HL-60/S4 treated with retinoic acid at 250 ng/mL for 4 days and 3 days (cell line): Measurements from ENCODE around the gene NTHL1.

Experiments used
- in situ Hi-C: fragments of 300-500 bp; cut with MboI; formaldehyde crosslinking; loops from 2 replicates; pipeline ENCODE4 v1.7.0; 2022; ENCODE audit warnings: low sequenced_read_pairs

NTHL1 gene

DNA sequence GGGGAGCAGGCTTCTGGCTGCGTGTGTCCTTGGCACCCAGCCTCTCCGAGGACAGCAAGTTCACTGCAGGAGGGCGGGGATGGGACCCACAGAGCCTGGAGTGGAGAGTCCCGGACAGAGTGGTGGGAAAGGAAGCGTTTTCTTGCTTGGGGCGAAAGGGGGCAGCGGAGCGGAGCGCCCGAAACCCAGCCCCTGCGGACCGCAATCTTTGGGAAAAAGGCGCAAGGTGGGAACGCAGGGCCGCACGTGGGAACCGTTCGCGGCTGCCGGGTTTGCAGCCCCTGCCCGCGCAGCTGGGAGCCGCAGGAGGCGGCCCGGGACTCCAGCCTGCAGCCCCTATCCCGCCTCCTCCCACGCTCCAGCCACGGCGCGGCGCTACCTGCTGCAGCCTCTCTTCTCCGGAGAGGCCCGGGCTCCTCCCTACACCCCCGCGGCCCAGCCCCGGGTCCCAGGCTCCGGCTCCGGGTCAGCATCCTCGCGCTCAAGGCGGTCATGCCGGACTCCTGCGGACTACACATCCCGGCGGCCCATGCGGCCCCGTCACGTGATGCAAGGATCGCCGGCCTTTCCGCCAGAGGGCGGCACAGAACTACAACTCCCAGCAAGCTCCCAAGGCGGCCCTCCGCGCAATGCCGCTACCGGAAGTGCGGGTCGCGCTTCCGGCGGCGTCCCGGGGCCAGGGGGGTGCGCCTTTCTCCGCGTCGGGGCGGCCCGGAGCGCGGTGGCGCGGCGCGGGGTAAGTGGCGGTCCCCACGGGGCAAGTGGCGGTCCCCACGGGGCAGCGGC lies at the start of gene NTHL1, which contains the start of gene TSC2:
NTHL1 (minus strand) TSS at position 505 of the 786 bp plus-strand sequence; CDS start at position 494, 11 bp downstream.
TSC2 (plus strand) TSS at position 656 of the 786 bp plus-strand sequence. CDS start 631 bp downstream, outside the sequence.
- in situ Hi-C loops = no loop called here

DNA sequence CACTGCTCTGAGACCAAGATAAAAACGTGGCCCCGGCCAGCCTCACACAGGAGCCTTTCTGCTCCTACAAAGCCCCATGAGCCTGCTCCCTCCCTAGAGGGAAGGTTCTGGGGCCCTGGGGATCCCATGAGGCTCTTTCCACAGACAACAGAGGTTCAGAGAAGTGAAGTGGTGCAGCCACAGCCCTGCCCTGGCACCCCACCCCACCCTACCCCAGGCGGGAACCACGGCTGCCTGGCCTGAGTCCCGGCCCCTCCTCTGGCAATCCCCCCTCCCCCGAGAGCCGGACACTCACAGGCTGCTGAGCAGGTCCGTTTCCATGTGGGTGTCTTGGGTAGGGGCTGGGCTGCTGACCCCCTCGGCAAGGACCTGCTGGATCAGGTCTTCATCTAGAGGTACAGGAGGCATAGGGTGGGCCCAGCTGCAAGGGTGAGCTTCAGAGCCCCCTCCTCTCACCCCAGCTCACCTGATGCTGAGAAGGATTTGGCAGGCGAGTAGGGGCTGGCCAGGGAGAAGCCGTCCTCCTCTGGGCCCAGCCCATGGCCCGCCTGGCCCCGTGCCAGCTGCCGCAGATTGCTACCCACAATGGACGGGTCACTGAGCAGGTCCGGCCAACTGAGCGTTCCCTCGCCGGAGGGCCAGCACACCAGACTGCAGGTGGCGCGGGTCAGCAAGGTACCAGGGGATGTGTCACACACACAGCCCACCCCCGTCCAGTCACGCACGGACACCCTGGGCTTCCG lies 49.4 kb upstream of the NTHL1 start:
- in situ Hi-C loops = no loop called here

DNA sequence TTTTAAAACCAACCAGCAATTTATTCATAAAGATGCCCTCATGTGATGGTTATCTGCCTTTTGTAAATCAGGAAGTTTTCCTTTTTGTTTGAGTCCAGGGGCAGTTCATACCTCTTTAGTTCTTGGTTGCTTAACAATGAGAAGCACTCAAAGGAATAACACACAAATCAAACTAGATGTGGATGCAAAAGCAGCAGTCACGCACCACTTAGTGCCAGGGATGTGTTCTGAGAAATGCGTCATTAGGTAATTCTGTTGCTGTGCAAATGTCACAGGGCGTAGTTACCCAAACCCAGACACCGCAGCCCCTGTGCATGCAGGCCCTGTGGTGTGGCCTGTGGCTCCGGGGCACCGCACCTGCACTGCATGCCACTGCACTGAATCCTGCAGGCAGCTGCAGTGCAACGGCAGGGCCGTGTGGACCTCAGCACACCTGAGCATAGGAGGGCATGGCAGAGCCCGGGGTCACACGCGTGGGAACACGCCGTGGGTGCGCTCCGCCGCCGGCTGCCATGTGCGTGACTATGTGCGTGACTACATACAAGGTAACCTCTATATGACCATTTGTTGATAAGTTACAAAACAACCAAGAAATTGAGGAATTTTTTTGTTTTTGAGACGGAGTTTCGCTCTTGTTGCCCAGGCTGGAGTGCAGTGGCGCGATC lies 48.4 kb upstream of the NTHL1 start:
- in situ Hi-C loops = no loop called here

DNA sequence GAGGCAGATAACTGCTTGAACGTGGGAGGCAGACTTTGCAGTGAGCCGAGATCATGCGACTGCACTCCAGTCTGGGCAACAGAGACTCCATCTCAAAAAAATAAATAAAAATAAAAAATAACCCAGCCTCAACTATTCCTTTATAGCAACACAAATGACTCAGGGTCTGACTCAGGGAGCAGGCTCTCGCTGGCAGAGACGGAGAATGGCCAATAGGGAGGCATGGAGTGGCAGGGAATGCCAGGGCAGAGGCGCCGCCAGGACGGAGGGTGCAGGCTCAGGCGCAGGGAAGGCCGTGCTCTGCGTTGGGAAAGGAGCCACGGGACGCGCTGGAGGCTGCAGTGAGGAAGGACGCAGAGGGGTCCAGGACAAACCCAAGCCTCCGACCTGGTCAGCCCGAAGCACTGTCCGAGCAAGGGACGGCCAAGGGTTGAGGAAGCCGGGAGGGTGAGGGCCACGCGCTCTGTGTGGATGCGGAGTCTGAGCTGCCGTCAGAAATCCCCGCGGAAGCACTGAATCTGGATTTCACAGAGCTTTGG lies 47.8 kb upstream of the NTHL1 start:
- in situ Hi-C loops = no loop called here

DNA sequence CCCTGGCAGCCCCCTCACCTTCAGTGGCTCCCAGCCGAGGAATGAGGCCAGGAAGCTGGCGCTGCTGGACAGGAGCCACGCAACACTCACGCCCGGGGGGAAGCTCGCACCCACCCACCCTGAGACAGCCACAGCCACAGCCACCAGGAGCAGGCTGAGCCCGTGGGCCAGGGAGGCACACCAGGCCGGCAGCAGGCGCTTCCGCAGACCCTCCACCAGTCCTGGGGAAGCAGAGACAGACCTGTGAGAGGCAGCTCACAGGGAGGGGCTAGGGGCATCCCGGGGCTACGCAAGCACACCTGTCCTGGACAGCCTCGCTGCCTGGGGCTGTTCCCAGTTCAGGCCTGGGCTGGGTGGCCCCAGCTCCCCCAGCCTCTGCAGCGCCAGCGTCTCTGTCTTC lies 46.2 kb upstream of the NTHL1 start:
- in situ Hi-C loops = no loop called here

DNA sequence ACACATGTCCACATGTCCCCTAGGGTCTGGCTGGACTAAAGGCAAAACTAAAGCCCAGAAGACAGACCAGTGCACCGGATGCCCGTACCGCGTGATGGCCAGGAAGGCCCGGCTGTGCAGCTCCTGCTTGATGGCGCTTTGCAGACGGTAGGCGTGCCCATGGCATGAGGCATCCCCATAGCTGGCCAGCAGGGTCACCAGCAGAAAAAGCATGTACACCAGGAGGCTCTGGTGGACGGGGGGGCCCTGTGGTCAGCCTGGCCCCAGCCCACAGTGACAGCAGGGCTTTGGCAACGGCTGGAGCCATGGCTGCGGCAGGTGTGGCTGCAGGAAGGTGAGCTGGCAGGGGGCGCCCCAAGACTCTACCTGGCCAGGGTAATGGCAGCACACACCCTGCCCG lies 45.2 kb upstream of the NTHL1 start:
- in situ Hi-C loops = no loop called here

DNA sequence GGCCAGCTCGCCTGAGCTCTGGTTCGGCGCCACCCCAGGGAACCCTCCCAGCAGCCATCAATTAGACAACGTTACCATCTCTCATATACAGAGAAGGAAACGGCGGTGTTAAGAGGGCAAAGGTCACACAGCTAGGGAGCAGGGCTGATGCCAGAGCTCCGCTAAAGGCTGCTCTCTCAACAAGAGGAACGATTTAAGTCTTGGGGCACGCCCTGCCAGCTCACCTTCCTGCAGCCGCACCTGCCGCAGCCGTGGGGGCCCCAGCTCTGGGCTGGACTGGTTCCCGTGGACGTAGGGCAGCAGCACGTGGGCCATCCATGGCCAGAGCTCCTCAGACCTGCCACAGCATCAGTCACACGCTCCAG lies 44.6 kb upstream of the NTHL1 start:
- in situ Hi-C loops = no loop called here

DNA sequence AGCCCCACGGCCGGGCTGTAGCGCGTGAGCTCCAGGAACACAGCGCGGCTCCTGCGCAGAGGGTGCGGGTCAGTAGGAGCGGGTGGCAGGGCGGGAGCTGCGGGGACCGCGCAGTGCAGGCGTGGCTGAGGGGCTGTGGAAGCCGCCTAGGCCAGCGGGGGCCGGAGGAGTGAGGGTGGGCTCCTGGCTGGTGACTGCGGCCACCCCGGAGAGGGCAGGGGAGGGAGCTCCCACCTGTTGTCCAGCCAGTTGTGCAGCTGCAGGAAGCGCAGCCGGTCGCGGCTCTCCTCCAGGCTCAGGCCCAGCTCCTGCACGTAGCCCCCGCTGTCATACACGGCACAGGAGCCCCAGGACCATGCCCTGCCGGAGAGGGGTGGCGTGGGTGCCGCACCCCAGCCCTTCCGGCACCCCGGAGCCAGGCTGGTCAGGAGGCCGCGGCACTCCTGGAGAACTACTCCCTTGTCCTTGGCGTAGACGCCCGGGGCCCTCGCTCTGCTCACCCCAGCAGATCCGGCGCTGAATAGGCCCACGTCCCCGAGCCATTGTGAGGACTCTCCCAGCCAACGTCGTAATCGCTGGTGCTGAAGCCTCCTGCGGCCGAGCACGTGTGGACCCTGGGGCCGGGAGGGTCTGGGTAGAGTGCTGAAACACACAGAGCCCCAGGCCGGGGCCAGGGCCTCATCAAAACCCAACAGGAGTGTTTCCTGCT lies 44.1 kb upstream of the NTHL1 start:
- in situ Hi-C loops = no loop called here

DNA sequence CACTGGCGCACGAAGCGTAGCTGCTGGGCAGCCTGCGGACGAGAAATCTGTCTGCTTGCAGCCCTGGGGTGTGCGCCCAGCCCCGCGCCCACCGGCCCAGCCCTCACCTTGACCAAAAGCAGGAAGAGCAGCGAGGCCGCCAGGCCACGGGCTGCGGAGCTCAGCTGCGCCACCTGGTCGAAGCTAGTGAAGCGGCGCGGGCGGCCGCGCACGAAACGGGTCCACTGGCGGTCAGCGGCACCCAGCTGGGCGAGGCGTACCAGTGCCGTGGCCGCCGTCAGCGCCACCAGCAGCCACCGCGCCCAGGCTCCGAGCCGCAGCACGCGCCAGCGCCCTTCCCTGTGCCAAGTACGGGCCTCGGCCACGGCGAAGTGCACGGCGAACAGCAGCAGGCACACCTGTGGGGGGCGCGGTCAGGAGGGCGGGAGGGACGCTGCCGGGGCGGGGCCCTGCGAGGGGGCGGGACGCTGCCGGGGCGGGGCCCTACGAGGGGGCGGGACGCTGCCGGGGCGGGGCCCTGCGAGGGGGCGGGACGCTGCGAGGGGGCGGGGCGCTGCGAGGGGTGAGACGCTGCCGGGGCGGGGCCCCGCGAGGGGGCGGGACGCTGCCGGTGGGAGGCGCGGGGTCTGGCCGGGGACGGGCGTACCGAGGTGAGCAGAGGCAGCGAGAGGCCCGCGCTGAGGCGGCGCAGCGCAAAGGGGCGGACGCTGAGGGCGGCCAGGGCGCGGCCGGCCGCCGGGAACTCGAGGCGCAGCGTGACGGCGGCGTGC lies 43.3 kb upstream of the NTHL1 start:
- in situ Hi-C loops = no loop called here

DNA sequence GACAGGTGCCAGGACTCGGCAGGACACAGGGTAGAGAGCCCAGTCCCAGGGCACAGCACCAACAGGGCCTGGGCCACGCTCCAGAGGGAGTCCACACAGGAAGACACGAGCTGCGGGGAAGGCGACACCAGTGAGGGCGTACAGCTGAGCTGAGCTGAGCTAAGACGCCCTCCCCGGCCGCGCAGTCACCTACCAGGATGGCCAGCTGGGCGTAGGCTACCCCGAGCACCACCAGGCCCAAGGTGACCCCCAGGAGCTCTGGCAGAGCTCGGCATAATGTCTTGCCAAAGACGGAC lies 42.8 kb upstream of the NTHL1 start:
- in situ Hi-C loops = no loop called here

DNA sequence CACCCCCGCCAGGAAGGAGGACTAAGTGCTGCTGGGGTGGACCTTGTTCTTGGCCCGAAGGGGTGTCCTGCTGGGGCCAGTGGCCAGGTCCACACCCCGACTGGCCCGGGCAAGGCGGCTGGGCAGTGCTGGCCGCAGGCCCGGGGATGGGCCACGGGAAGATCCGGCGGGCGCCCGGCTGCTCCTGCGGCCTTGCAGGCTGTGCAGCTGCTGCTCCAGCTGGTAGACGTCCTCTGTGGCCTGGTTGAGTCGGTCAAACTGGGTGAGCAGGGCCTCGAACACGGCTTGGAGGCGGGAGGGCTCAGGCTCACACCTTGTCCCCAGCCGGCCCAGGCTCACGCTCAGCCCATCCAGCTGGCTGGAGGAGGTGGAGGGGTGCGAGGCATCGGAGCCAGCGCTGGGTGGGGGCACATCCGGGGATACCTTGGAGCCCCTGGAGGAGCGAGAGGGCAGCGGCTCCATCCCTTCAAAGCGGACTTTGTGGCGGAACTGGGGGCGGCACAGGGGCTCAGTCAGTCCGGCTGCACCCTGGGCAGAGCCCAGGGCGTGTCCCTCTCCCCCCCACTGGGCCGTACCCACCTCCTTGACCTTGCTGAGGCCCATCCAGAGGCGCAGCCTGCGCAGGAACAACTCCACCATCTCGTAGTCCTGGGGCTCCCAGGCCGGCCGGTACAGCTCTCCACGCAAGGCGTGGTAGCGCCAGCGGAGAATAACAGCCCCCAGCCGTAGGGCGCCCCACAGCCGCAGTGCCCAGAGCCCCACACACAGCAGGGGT lies 42.3 kb upstream of the NTHL1 start:
- in situ Hi-C loops = no loop called here

DNA sequence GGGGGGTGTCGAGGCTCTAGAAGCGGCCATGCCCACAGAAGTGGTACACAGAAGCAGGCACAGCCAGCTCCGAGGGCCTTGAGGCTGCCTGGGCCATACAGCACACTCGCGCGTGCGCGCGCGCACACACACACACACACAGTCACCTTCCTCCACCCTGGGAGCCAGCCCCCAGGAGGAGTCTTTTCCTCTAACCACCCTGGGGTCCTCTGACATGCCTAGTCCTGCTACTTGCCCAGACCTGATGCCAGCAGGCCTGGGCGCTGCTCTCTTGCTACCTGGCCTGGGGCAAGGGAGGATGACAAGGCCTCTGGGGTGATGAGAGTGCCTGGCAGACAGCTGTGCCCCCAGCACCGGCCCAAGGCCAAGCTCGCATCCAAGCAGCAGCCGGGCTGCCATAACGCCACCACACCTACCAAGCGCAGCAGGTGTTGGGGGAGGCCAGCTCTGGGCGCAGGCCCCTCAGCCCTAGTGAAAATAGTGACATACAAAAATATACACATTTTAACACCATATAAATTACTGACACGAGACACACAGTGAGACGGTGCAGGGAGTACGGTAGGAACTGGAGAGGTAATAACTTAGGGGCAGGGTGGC lies 41.2 kb upstream of the NTHL1 start:
- in situ Hi-C loops = no loop called here

DNA sequence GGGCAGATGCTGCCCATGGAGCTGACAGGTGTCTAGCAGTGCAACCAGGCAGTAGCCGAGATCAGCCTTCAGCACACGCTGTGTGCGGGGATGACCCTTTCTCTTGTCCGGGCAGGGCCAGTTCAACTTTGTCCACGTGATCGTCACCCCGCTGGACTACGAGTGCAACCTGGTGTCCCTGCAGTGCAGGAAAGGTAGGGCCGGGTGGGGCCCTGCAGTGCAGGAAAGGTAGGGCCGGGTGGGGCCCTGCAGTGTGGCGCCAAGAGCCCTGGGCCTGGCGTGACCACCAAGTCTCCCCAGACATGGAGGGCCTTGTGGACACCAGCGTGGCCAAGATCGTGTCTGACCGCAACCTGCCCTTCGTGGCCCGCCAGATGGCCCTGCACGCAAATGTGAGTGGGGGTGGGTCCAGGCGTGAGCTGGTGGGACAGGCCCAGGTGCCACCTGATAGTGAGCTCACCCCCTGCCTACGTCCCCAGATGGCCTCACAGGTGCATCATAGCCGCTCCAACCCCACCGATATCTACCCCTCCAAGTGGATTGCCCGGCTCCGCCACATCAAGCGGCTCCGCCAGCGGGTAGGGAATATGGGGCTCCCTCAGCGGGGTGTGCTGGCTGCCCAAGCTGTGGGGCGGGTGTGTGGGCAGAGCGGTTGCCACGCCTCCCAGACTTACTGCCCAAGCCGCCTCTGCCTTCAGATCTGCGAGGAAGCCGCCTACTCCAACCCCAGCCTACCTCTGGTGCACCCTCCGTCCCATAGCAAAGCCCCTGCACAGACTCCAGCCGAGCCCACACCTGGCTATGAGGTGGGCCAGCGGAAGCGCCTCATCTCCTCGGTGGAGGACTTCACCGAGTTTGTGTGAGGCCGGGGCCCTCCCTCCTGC lies 40.4 kb upstream of the NTHL1 start:
- in situ Hi-C loops = no loop called here

DNA sequence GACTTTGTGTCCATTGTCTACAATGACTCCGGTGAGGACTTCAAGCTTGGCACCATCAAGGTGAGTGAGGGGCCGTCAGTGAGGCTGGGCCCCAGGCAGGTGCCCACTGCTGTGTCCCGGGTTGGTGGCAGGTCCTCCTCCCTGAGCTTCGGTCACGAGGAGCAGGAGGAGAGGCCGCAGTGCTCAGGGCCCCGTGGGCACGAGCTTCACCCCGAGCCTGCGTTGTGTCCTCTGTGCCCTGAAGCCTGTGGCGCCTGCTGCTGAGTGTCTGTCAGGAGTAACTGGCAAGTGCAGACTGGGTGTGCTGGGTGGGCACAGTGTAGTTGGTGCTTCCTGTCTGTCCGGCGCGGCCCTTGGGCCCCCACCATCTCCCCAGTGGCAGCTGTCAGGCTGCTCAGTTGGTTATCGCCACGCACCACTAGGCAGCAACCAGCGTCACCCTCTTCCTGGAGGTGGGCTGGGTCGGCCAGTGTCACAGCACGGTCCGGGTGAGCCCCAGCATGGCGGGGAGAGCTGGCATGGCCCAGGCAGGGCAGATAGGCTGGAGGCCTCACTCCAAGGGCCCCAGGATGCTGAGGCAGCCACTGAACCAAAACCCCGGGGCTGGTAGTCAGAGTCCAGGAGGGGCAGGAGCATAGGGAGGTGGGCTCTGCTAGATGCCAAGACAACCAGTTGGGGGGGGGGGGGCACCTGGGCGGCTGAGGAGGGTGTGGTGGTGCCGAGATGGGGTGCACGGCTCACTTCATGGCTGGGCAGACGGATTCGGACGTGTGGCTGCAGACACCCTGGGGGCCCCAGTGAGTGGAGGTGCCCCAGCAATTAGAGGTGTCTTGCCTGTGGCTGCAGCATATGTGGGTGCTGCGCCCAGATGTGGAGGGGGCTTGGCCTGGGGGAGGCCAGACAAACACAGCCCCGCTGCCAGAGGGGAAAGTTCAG lies 39.4 kb upstream of the NTHL1 start:
- in situ Hi-C loops = no loop called here

DNA sequence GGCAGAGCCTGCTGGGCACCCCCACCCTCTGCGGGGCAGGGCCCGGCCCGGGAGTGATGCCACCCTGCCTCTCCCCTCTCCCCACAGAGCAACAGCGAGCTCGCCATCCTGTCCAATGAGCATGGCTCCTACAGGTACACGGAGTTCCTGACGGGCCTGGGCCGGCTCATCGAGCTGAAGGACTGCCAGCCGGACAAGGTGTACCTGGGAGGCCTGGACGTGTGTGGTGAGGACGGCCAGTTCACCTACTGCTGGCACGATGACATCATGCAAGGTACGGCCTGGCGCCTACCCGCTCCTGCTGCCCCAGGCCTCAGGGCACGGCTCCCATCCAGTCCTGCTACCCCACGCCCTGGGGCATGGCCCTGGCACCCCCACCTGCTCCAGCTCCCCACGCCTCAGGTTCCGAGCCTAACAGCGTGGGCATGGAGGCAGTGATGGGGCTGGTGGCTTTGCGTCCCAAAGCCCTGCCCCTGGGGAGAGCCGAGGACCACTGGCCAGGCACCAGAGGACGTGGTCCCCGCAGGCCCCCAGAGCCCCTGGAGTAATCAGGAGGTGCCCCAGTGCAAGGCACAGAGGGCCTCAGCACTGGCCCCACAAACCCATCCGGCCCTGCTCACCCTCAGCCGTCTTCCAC lies 38.6 kb upstream of the NTHL1 start:
- in situ Hi-C loops = no loop called here

DNA sequence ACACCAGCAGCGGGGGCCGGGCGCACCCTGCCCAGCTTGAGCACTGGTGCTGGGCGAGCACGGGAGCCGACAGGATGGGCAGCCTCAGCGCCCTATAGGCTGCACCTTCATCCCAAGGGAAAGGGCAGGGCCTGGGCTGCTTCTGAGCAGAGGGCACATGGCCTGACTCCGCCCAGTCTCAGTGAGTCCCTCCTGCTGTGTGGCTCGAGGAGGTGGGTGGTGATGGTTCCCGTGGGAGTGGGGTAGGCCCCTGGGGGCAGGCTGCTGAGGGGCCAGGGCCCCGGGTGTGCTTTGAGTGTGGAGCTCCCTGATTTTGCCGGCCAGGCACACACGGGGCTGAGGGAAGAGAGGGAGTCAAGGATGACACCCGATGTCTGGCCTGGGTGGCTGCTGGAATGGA lies 38.0 kb upstream of the NTHL1 start:
- in situ Hi-C loops = no loop called here
